HG03354 (cell line): ENCODE measurements around the gene LATS2.
"Not testable (repeated sequence)": the region's sequence is repeated elsewhere in the genome, so short reads cannot be mapped to it uniquely, and the experiment has no call there.

Experiments
- ATAC-seq: cut with Tn5 transposase; IDR thresholded peaks from one replicate; pipeline ENCODE4 v1.9.1; 2021; ENCODE audit warnings: mild to moderate bottlenecking; ENCODE audit not compliant: unreplicated experiment, poor library complexity, severe bottlenecking

The LATS2 gene

GRCh38 chr13:20980430-20980829 lies 81.0 kb downstream of the LATS2 start:
- no peak for ATAC-seq

- no peak for ATAC-seq
Measured at GRCh38 chr13:20977394-20977793, 84.0 kb downstream of the LATS2 start.

GRCh38 chr13:20974981-20975585 lies 86.3 kb downstream of the LATS2 start:
- ATAC-seq: no peak

- ATAC-seq: no peak
Measured at GRCh38 chr13:20973886-20974425, 87.4 kb downstream of the LATS2 start.

GRCh38 chr13:20972731-20973130 lies 88.7 kb downstream of the LATS2 start:
- ATAC-seq: no peak

GRCh38 chr13:20969182-20969581 lies 92.2 kb downstream of the LATS2 start:
- ATAC-seq: no peak

- ATAC-seq: no peak
Measured at GRCh38 chr13:20968745-20969144, 92.6 kb downstream of the LATS2 start.

GRCh38 chr13:20967340-20967739 lies 94.0 kb downstream of the LATS2 start:
- ATAC-seq: no peak

- ATAC-seq: no peak
Measured at GRCh38 chr13:20964904-20965303, 96.5 kb downstream of the LATS2 start.

- not testable (repeated sequence) for ATAC-seq
Measured at GRCh38 chr13:20961663-20962062, 99.7 kb downstream of the LATS2 start.

GRCh38 chr13:20960663-20961309 lies 100.6 kb downstream of the LATS2 start:
- ATAC-seq: no peak

GRCh38 chr13:20957049-20957620 lies 104.3 kb downstream of the LATS2 start:
- not testable (repeated sequence) for ATAC-seq

- no peak for ATAC-seq
Measured at GRCh38 chr13:20955496-20955895, 105.9 kb downstream of the LATS2 start.

- no peak for ATAC-seq
Measured at GRCh38 chr13:20953245-20953931, 108.0 kb downstream of the LATS2 start.

- ATAC-seq: no peak
Measured at GRCh38 chr13:20952838-20953237, 108.5 kb downstream of the LATS2 start.

- not testable (repeated sequence) for ATAC-seq
Measured at GRCh38 chr13:20948001-20948400, 113.4 kb downstream of the LATS2 start.

GRCh38 chr13:20945952-20946383 lies 115.4 kb downstream of the LATS2 start:
- no peak for ATAC-seq

- no peak for ATAC-seq
Measured at GRCh38 chr13:20942938-20943559, 118.3 kb downstream of the LATS2 start.

GRCh38 chr13:20940511-20940910 lies 120.9 kb downstream of the LATS2 start:
- ATAC-seq: not testable (repeated sequence)

GRCh38 chr13:20940083-20940482 lies 121.3 kb downstream of the LATS2 start:
- ATAC-seq: no peak
